ENCODE results near the gene GYG1.

Gene GYG1

GRCh38 chr3:149001727-149002126 lies 10.4 kb downstream of the GYG1 start:
- no peak for ATAC-seq
- Mint-ChIP-seq H3K36me3 (peaks cover 28% of the 10 kb centered on the region), H3K27me3 (no peaks in the 10 kb centered on the region), H3K9me3 (no peaks in the 10 kb centered on the region), H3K4me1 (peaks cover 11% of the 10 kb centered on the region), H3K4me3 (no peak overlapping the region), H3K27ac (no peak overlapping the region)

GRCh38 chr3:149003653-149004305 lies 12.4 kb downstream of the GYG1 start:
- Mint-ChIP-seq H3K27ac (no peak overlapping the region), H3K4me1 (peaks cover 11% of the 10 kb centered on the region), H3K4me3 (no peak overlapping the region), H3K36me3 (peaks cover 32% of the 10 kb centered on the region), H3K27me3 (no peaks in the 10 kb centered on the region), H3K9me3 (no peaks in the 10 kb centered on the region)
- ATAC-seq, result peak; percentile 87

GRCh38 chr3:149004622-149005021 lies 13.3 kb downstream of the GYG1 start:
- Mint-ChIP-seq H3K9me3 (no peaks in the 10 kb centered on the region), H3K36me3 (peaks cover 32% of the 10 kb centered on the region), H3K27ac (no peak overlapping the region), H3K27me3 (no peaks in the 10 kb centered on the region), H3K4me3 (no peak overlapping the region), H3K4me1 (peaks cover 11% of the 10 kb centered on the region)
- ATAC-seq, result no peak

- Mint-ChIP-seq H3K36me3 (peaks cover 25% of the 10 kb centered on the region), H3K27ac (no peak overlapping the region), H3K4me3 (no peak overlapping the region)
Measured at GRCh38 chr3:149005416-149005815, 14.1 kb downstream of the GYG1 start.

GRCh38 chr3:149007567-149008257 lies 16.4 kb downstream of the GYG1 start:
- H3K4me3 Mint-ChIP-seq, result no peak overlapping the region
- no peaks in the 10 kb centered on the region for H3K27me3 Mint-ChIP-seq
- peaks cover 11% of the 10 kb centered on the region for H3K4me1 Mint-ChIP-seq
- H3K36me3 Mint-ChIP-seq, result peaks cover 34% of the 10 kb centered on the region
- H3K27ac Mint-ChIP-seq, result no peak overlapping the region
- no peak for ATAC-seq
- no peaks in the 10 kb centered on the region for H3K9me3 Mint-ChIP-seq

More at GRCh38 chr3:149005416-149005815, 14.1 kb downstream of the GYG1 start:
- H3K4me1 Mint-ChIP-seq, result peaks cover 11% of the 10 kb centered on the region
- no peaks in the 10 kb centered on the region for H3K9me3 Mint-ChIP-seq
- no peak for ATAC-seq
- H3K27me3 Mint-ChIP-seq, result no peaks in the 10 kb centered on the region

- H3K9me3 Mint-ChIP-seq, result no peaks in the 10 kb centered on the region
- ATAC-seq, result no peak
- H3K27me3 Mint-ChIP-seq, result no peaks in the 10 kb centered on the region
- peaks cover 40% of the 10 kb centered on the region for H3K36me3 Mint-ChIP-seq
- no peak overlapping the region for H3K27ac Mint-ChIP-seq
- H3K4me3 Mint-ChIP-seq, result no peak overlapping the region
- no peaks in the 10 kb centered on the region for H3K4me1 Mint-ChIP-seq
Measured at GRCh38 chr3:149009732-149010131, 18.4 kb downstream of the GYG1 start.

- no peak for ATAC-seq
- Mint-ChIP-seq H3K9me3 (no peaks in the 10 kb centered on the region), H3K27me3 (no peaks in the 10 kb centered on the region), H3K36me3 (peaks cover 48% of the 10 kb centered on the region), H3K4me1 (no peaks in the 10 kb centered on the region), H3K27ac (no peak overlapping the region), H3K4me3 (no peak overlapping the region)
Measured at GRCh38 chr3:149010504-149010951, 19.2 kb downstream of the GYG1 start.

GRCh38 chr3:149010966-149011365 lies 19.6 kb downstream of the GYG1 start:
- Mint-ChIP-seq H3K9me3 (no peaks in the 10 kb centered on the region), H3K27ac (no peak overlapping the region), H3K4me1 (no peaks in the 10 kb centered on the region), H3K4me3 (no peak overlapping the region), H3K27me3 (no peaks in the 10 kb centered on the region), H3K36me3 (peaks cover 51% of the 10 kb centered on the region)
- no peak for ATAC-seq

GRCh38 chr3:149011676-149012075 lies 20.3 kb downstream of the GYG1 start:
- Mint-ChIP-seq H3K36me3 (peaks cover 57% of the 10 kb centered on the region), H3K27ac (no peak overlapping the region), H3K9me3 (no peaks in the 10 kb centered on the region), H3K4me1 (no peaks in the 10 kb centered on the region), H3K4me3 (no peak overlapping the region), H3K27me3 (no peaks in the 10 kb centered on the region)
- ATAC-seq, result no peak

- Mint-ChIP-seq H3K27ac (no peak overlapping the region), H3K4me3 (no peak overlapping the region), H3K36me3 (peaks cover 48% of the 10 kb centered on the region), H3K4me1 (no peaks in the 10 kb centered on the region), H3K9me3 (no peaks in the 10 kb centered on the region), H3K27me3 (no peaks in the 10 kb centered on the region)
- no peak for ATAC-seq
Measured at GRCh38 chr3:149013726-149014125, 22.4 kb downstream of the GYG1 start.

GRCh38 chr3:149015393-149015792 lies 24.1 kb downstream of the GYG1 start:
- no peak overlapping the region for H3K27ac Mint-ChIP-seq
- H3K27me3 Mint-ChIP-seq, result no peaks in the 10 kb centered on the region
- peaks cover 60% of the 10 kb centered on the region for H3K36me3 Mint-ChIP-seq
- no peak overlapping the region for H3K4me3 Mint-ChIP-seq
- H3K9me3 Mint-ChIP-seq, result no peaks in the 10 kb centered on the region
- no peak for ATAC-seq
- no peaks in the 10 kb centered on the region for H3K4me1 Mint-ChIP-seq

- no peak for ATAC-seq
- Mint-ChIP-seq H3K36me3 (peaks cover 58% of the 10 kb centered on the region), H3K4me3 (no peak overlapping the region), H3K9me3 (no peaks in the 10 kb centered on the region), H3K4me1 (no peaks in the 10 kb centered on the region), H3K27me3 (no peaks in the 10 kb centered on the region), H3K27ac (no peak overlapping the region)
Measured at GRCh38 chr3:149016242-149016641, 24.9 kb downstream of the GYG1 start.

- Mint-ChIP-seq H3K36me3 (peaks cover 59% of the 10 kb centered on the region), H3K27ac (no peak overlapping the region), H3K27me3 (no peaks in the 10 kb centered on the region), H3K4me3 (no peak overlapping the region), H3K4me1 (no peaks in the 10 kb centered on the region), H3K9me3 (no peaks in the 10 kb centered on the region)
- no peak for ATAC-seq
Measured at GRCh38 chr3:149016669-149017541, 25.6 kb downstream of the GYG1 start.

- ATAC-seq, result no peak
- Mint-ChIP-seq H3K4me1 (no peaks in the 10 kb centered on the region), H3K36me3 (peaks cover 68% of the 10 kb centered on the region), H3K9me3 (no peaks in the 10 kb centered on the region), H3K27me3 (no peaks in the 10 kb centered on the region), H3K4me3 (no peak overlapping the region), H3K27ac (no peak overlapping the region)
Measured at GRCh38 chr3:149018247-149018646, 26.9 kb downstream of the GYG1 start.

GRCh38 chr3:149019580-149019979 lies 28.2 kb downstream of the GYG1 start:
- peaks cover 70% of the 10 kb centered on the region for H3K36me3 Mint-ChIP-seq
- ATAC-seq, result peak; percentile 24
- no peaks in the 10 kb centered on the region for H3K4me1 Mint-ChIP-seq
- H3K27ac Mint-ChIP-seq, result no peak overlapping the region
- no peaks in the 10 kb centered on the region for H3K9me3 Mint-ChIP-seq
- no peaks in the 10 kb centered on the region for H3K27me3 Mint-ChIP-seq
- no peak overlapping the region for H3K4me3 Mint-ChIP-seq
